HG02885 (cell line): ENCODE measurements around the gene PLCB3.
A peak's percentile ranks its signal among the peaks of the same experiment; 100 is the strongest.
"Not testable (repeated sequence)": the region's sequence is repeated elsewhere in the genome, so short reads cannot be mapped to it uniquely, and the experiment has no call there.

Experiments used
- ATAC-seq: cut with Tn5 transposase; IDR thresholded peaks from one replicate; pipeline ENCODE4 v1.9.1; 2021; ENCODE audit warnings: mild to moderate bottlenecking; ENCODE audit not compliant: unreplicated experiment, poor library complexity

Gene PLCB3

GRCh38 chr11:64314805-64315561 is 63.7 kb downstream of the PLCB3 start:
- ATAC-seq, result no peak

- ATAC-seq, result not testable (repeated sequence)
These were observed 64.6 kb downstream of the PLCB3 start for GRCh38 chr11:64315667-64316526.

GRCh38 chr11:64316672-64317324 is 65.5 kb downstream of the PLCB3 start:
- ATAC-seq, result no peak

DNA sequence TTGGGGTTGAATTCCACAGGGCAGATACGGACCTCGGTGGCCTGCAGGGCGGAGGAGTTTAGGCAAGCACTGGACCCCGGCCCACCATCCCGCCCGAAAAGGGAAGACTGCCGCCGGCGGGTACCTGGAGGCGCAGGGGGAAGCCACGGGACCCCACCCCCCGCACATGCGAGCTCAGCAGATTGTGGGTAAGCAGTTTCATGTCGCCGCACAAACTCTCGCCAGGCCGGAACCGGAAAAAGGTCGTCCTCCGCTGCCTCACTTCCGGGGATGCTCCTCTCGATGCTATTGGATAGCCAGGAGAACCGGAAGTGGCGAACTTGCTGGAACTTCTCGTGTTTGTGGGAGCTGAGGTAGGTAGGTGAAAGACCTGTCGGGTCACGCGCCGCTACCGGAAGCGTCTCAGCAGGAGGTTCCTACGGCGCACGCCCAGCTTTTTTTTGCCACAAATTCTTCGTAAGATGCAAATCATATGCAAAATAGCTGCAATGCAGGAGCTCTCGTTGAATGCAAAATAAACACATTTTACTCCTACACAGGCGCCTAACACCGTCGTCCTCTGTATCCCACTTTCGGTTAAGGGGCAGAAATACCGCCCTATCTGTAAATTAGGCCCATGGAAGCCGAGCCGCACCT is 66.1 kb downstream of the PLCB3 start, which contains the start of gene TRMT112:
TRMT112 (minus strand) TSS at position 235 of the 636 bp plus-strand sequence; CDS start at position 202, 33 bp downstream.
- ATAC-seq, result peak; percentile 71

GRCh38 chr11:64317961-64318765 is 66.8 kb downstream of the PLCB3 start, which contains the start of gene PRDX5:
TSS of gene PRDX5 (plus strand) at chr11:64318121. CDS start at chr11:64318216, 95 bp downstream.
- ATAC-seq, result peak; percentile 83
